ENCODE results near the gene FAM83G.

FAM83G gene

GRCh38 chr17:18991531-18992315 lies 12.8 kb downstream of the FAM83G start:
- DNase-seq (ENCODE audit: low read depth in 1 of 2, low spot score in 1 of 2) = no peak

- no peak for DNase-seq (ENCODE audit: low read depth in 1 of 2, low spot score in 1 of 2)
Measured at GRCh38 chr17:18990331-18990730, 14.2 kb downstream of the FAM83G start.

- DNase-seq (ENCODE audit: low read depth in 1 of 2, low spot score in 1 of 2) = no peak
Measured at GRCh38 chr17:18988546-18989173, 15.9 kb downstream of the FAM83G start.

- no peak for DNase-seq (ENCODE audit: low read depth in 1 of 2, low spot score in 1 of 2)
Measured at GRCh38 chr17:18987862-18988545, 16.6 kb downstream of the FAM83G start.

- DNase-seq (ENCODE audit: low read depth in 1 of 2, low spot score in 1 of 2) = no peak
Measured at GRCh38 chr17:18987230-18987610, 17.3 kb downstream of the FAM83G start.

- no peak for DNase-seq (ENCODE audit: low read depth in 1 of 2, low spot score in 1 of 2)
Measured at GRCh38 chr17:18986541-18987229, 17.9 kb downstream of the FAM83G start.

GRCh38 chr17:18985475-18985874 lies 19.1 kb downstream of the FAM83G start:
- no peak for DNase-seq (ENCODE audit: low read depth in 1 of 2, low spot score in 1 of 2)

GRCh38 chr17:18984273-18985114 lies 20.1 kb downstream of the FAM83G start:
- no peak for DNase-seq (ENCODE audit: low read depth in 1 of 2, low spot score in 1 of 2)

GRCh38 chr17:18981642-18982424 lies 22.7 kb downstream of the FAM83G start:
- DNase-seq (ENCODE audit: low read depth in 1 of 2, low spot score in 1 of 2) = no peak

- no peak for DNase-seq (ENCODE audit: low read depth in 1 of 2, low spot score in 1 of 2)
Measured at GRCh38 chr17:18981335-18981641, 23.3 kb downstream of the FAM83G start.

- DNase-seq (ENCODE audit: low read depth in 1 of 2, low spot score in 1 of 2) = no peak
Measured at GRCh38 chr17:18980682-18981334, 23.8 kb downstream of the FAM83G start.

GRCh38 chr17:18978655-18979054 lies 25.9 kb downstream of the FAM83G start:
- DNase-seq (ENCODE audit: low read depth in 1 of 2, low spot score in 1 of 2) = no peak

GRCh38 chr17:18978050-18978449 lies 26.5 kb downstream of the FAM83G start:
- no peak for DNase-seq (ENCODE audit: low read depth in 1 of 2, low spot score in 1 of 2)

GRCh38 chr17:18977646-18978045 lies 26.9 kb downstream of the FAM83G start:
- DNase-seq (ENCODE audit: low read depth in 1 of 2, low spot score in 1 of 2) = no peak

GRCh38 chr17:18977021-18977420 lies 27.5 kb downstream of the FAM83G start:
- DNase-seq (ENCODE audit: low read depth in 1 of 2, low spot score in 1 of 2) = no peak

- no peak for DNase-seq (ENCODE audit: low read depth in 1 of 2, low spot score in 1 of 2)
Measured at GRCh38 chr17:18976201-18976600, 28.4 kb downstream of the FAM83G start.

- DNase-seq (ENCODE audit: low read depth in 1 of 2, low spot score in 1 of 2) = no peak
Measured at GRCh38 chr17:18975597-18975996, 29.0 kb downstream of the FAM83G start.

- no peak for DNase-seq (ENCODE audit: low read depth in 1 of 2, low spot score in 1 of 2)
Measured at GRCh38 chr17:18974407-18975149, 30.0 kb downstream of the FAM83G start.

GRCh38 chr17:18971801-18972200 lies 32.8 kb downstream of the FAM83G start:
- no peak for DNase-seq (ENCODE audit: low read depth in 1 of 2, low spot score in 1 of 2)
